Measurements from ENCODE around the gene IER2. TPM values are rescaled to one million over a fixed set of nuclear protein-coding genes. Genes with fewer than 3 reads are reported as not detected.
"Not testable (repeated sequence)": the region's sequence is repeated elsewhere in the genome, so short reads cannot be mapped to it uniquely, and the experiment has no call there.

The IER2 gene
- total and polyA plus RNA-seq, 2 donors (not counting 1 experiment from before 2014, with no cell fraction given), result 16.5 to 26.4 TPM

DNA sequence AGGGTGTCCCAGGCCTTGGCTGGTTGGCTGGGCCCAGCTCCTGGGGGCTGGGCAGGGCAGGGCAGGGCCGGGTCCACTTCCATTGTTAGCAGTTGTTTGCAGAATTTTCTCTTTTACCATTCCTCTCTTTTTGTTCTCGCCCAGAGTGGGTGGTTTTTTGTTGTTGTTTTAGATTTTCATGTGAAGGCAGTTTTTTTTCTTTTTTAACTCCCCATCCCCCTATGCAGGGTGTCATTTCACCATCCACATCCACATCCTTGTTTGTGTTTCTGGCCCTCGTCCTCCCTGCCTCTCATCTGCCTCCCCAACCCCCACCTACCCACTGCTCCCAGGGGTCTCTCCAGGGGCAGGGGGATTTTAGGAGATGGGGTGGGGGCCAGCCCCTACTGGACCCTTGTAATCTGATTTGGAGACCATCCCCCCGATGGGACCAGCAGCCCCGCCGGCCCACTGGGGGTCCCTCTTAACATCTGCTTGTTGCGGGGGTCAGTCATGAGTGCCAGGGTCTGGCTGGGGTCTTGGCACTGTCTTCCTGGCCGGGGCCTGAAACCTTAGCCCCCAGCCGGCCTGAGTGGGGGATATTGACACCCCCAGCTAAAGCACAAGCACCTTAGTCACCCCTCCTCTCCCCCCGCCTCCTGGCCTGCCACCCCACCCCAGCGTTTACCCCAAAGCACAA lies 10.4 kb upstream of the IER2 start:
- H3K4me1 ChIP-seq (ENCODE audit: control insufficient read depth, extremely low read depth, insufficient read depth, low read length), result peaks cover 6% of the 10 kb centered on the region
- DNase-seq (ENCODE audit: low read depth in 2 of 2), result no peak
- H3K79me2 ChIP-seq (ENCODE audit: control insufficient read depth, insufficient read depth, low read length), result peaks cover 8% of the 10 kb centered on the region
- no peak overlapping the region for H3K9ac ChIP-seq (ENCODE audit: insufficient read depth, low read length)
- no peak overlapping the region for H3K4me3 ChIP-seq (replicated peaks in 1 of 4; ENCODE audit: control extremely low read depth in 1 of 4, insufficient read depth in 1 of 4, low read depth in 3 of 4, low read length in 4 of 4)
- TF ChIP-seq CTCF (conservative IDR thresholded peaks at IDR 0.05 in 1 of 2, IDR thresholded peaks at IDR 0.05 in 1 of 2; ENCODE audit: low read depth in 1 of 2, low read length in 2 of 2) (no peak), EZH2 (IDR thresholded peaks at IDR 0.05; ENCODE audit: low read length, missing control alignments) (no peak)
- no peaks in the 10 kb centered on the region for H3K27me3 ChIP-seq (ENCODE audit: control insufficient read depth, insufficient read depth, low read length)
- H2AFZ ChIP-seq (ENCODE audit: low read length), result no peak overlapping the region
- peaks cover 34% of the 10 kb centered on the region for H3K36me3 ChIP-seq (ENCODE audit: control insufficient read depth, insufficient read depth, low read length)
- H3K9me3 ChIP-seq (ENCODE audit: control insufficient read depth, insufficient read depth, low read depth, low read length), result no peaks in the 10 kb centered on the region
- no peaks in the 10 kb centered on the region for H4K20me1 ChIP-seq (ENCODE audit: control insufficient read depth, extremely low read depth, insufficient read depth, low read length)
- H3K27ac ChIP-seq (ENCODE audit: insufficient read depth, low read length), result no peak overlapping the region
- H3K4me2 ChIP-seq (ENCODE audit: extremely low read depth, insufficient read depth, low read length), result no peak overlapping the region

DNA sequence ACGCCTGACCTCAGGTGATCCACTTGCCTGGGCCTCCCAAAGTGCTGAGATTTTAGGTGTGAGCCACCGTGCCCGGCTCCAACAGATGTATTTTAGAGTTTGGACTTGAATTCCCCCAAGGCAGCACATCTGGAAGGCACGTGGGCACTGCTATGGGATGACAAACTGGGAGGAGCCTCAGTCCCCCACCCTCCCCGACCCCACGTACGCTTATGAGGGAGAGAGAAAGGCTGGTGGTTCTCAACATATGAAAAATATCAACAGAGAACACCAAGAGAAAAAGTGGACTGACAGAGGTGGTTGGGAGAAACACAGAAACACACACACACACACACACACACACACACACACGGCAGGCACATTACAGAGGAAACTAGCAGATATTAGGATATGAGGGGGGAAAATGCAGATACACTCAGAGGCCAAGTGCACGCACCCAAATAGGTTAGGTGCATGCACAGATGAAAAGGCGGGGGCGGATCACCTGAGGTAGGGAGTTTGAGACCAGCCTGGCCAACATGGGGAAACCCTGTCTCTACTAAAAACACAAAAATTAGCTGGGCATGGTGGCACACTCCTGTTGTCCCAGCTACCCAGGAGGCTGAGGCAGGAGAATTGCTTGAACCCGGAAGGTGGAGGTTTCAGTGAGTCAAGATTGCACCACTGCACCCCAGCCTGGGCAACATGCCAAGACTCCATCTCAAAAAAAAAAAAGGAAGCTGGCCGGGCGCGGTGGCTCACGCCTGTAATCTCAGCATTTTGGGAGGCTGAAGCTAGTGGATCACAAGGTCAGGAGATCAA lies 3.2 kb upstream of the IER2 start:
- Histone ChIP-seq H3K9ac (ENCODE audit: insufficient read depth, low read length) (no peak overlapping the region), H2AFZ (ENCODE audit: low read length) (no peak overlapping the region), H3K4me2 (ENCODE audit: extremely low read depth, insufficient read depth, low read length) (no peak overlapping the region), H3K27me3 (ENCODE audit: control insufficient read depth, insufficient read depth, low read length) (no peaks in the 10 kb centered on the region), H3K79me2 (ENCODE audit: control insufficient read depth, insufficient read depth, low read length) (peaks cover 18% of the 10 kb centered on the region), H3K27ac (ENCODE audit: insufficient read depth, low read length) (peak overlapping the region; percentile 0), H3K4me3 (replicated peaks in 1 of 4; ENCODE audit: control extremely low read depth in 1 of 4, insufficient read depth in 1 of 4, low read depth in 3 of 4, low read length in 4 of 4) (no peak overlapping the region), H3K9me3 (ENCODE audit: control insufficient read depth, insufficient read depth, low read depth, low read length) (no peaks in the 10 kb centered on the region), H3K4me1 (ENCODE audit: control insufficient read depth, extremely low read depth, insufficient read depth, low read length) (peaks cover 13% of the 10 kb centered on the region), H3K36me3 (ENCODE audit: control insufficient read depth, insufficient read depth, low read length) (peaks cover 4% of the 10 kb centered on the region), H4K20me1 (ENCODE audit: control insufficient read depth, extremely low read depth, insufficient read depth, low read length) (no peaks in the 10 kb centered on the region)
- peak in 1 of 2 donors; percentile 66 for DNase-seq (ENCODE audit: low read depth in 2 of 2)
- TF ChIP-seq CTCF (conservative IDR thresholded peaks at IDR 0.05 in 1 of 2, IDR thresholded peaks at IDR 0.05 in 1 of 2; ENCODE audit: low read depth in 1 of 2, low read length in 2 of 2), result no peak
- no peak for TF ChIP-seq EZH2 (IDR thresholded peaks at IDR 0.05; ENCODE audit: low read length, missing control alignments)

GRCh38 chr19:13149173-13149627 lies 1.0 kb upstream of the IER2 start:
- peak overlapping the region; percentile 97 for H3K9ac ChIP-seq (ENCODE audit: insufficient read depth, low read length)
- not testable (repeated sequence) for H3K9me3 ChIP-seq (ENCODE audit: control insufficient read depth, insufficient read depth, low read depth, low read length); DNase-seq (ENCODE audit: low read depth in 2 of 2); H3K27me3 ChIP-seq (ENCODE audit: control insufficient read depth, insufficient read depth, low read length); H3K36me3 ChIP-seq (ENCODE audit: control insufficient read depth, insufficient read depth, low read length); H4K20me1 ChIP-seq (ENCODE audit: control insufficient read depth, extremely low read depth, insufficient read depth, low read length); H3K4me1 ChIP-seq (ENCODE audit: control insufficient read depth, extremely low read depth, insufficient read depth, low read length)
- H3K27ac ChIP-seq (ENCODE audit: insufficient read depth, low read length), result peak overlapping the region; percentile 99
- H3K4me2 ChIP-seq (ENCODE audit: extremely low read depth, insufficient read depth, low read length), result peak overlapping the region; percentile 92
- H2AFZ ChIP-seq (ENCODE audit: low read length), result peak overlapping the region; percentile 66
- H3K4me3 ChIP-seq (replicated peaks in 1 of 4; ENCODE audit: control extremely low read depth in 1 of 4, insufficient read depth in 1 of 4, low read depth in 3 of 4, low read length in 4 of 4), result peak overlapping the region; percentile 75 to 100 (median 98)
- H3K79me2 ChIP-seq (ENCODE audit: control insufficient read depth, insufficient read depth, low read length), result peaks cover 39% of the 10 kb centered on the region

All from fibroblast of lung (primary cell).